ENCODE results near the gene SDHAF2. TPM values are rescaled to one million over a fixed set of nuclear protein-coding genes. Genes with fewer than 3 reads are reported as not detected.

SDHAF2 gene
- total and polyA plus RNA-seq, 2 experiments from 2014 or later = 19.5 to 59.5 TPM

DNA sequence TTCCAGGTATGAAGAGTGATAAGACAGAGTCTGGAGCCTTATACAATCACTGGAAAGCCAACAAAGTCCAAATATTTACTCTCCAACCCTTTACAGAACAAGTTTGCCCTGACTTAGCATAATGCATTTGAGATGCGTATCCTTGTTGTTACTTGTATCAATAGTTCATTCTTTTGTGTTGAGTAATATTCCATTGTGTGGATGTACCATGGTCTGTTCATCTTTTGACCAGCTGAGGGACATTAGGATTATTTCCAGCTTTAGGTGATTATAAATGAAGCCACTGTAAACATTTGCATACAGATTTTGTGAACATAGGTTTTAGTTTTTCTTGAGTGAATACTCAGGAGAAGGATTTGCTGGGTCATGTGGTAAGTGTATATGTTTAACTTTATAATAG, 9.7 kb downstream of the SDHAF2 start:
- peaks cover under 1% of the 10 kb centered on the region; the same call in 1 of the 2 replicates for H3K4me1 ChIP-seq (ENCODE audit: insufficient read depth)
- in situ Hi-C loops (cut with MboI) = loop anchor here (5.0 kb wide), 1 partner anchor 47 kb away; the partner anchor contains the start of gene TMEM216
- 96 to 100% methylated on average over 1 of the region's 1 CpG for WGBS, 2 experiments (ENCODE audit: low coverage in 1 of 2, low lambda C conversion rate in 2 of 2, missing lambda C conversion rate in 2 of 2)
- no peaks in the 10 kb centered on the region for H3K27me3 ChIP-seq (replicated peaks; ENCODE audit: insufficient read depth)
- no peak overlapping the region for H3K4me2 ChIP-seq (ENCODE audit: unreplicated experiment)
- H3K36me3 ChIP-seq (ENCODE audit: low read depth) = peaks cover 38% of the 10 kb centered on the region
- H3K79me2 ChIP-seq (ENCODE audit: insufficient read depth) = peaks cover 98% of the 10 kb centered on the region
- H3K9me3 ChIP-seq (ENCODE audit: low read depth) = no peaks in the 10 kb centered on the region
- TF ChIP-seq EZH2 (IDR thresholded peaks at IDR 0.05; ENCODE audit: insufficient read depth, poor library complexity, severe bottlenecking) (no peak), EZH2phosphoT487 (IDR thresholded peaks at IDR 0.05; ENCODE audit: insufficient read depth, low read depth) (no peak)
- no peak overlapping the region for H3K9ac ChIP-seq
- H3K27ac ChIP-seq = no peak overlapping the region
- H3K4me3 ChIP-seq = no peak overlapping the region
- peaks cover 9% of the 10 kb centered on the region; the same call in 1 of the 2 replicates for H4K20me1 ChIP-seq (ENCODE audit: insufficient read depth)
- no peak for DNase-seq
- no peaks in the 10 kb centered on the region for H3K9me2 ChIP-seq (ENCODE audit: insufficient read depth)
- no peak overlapping the region for H2AFZ ChIP-seq
- H3F3A ChIP-seq (ENCODE audit: insufficient read depth) = peaks cover 12% of the 10 kb centered on the region

DNA sequence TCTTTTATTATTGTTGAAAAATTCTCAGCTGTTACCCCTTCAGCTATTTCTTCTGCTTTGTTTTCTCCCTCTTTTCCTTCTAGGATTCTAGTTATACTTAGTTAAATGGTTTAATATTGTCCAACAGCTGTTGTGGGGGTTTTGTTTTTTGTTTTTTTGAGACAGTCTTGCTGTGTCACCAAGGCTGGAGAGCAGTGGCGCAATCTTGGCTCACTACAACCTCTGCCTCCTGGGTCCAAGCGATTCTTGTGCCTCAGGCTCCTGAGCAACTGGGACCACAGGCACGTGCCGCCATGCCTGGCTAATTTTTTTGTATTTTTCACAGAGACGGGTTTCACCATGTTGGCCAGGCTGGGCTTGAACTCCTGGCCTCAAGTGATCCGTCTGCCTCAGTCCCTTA, 12.7 kb downstream of the SDHAF2 start:
- in situ Hi-C loops (cut with MboI) = loop anchor here (5.0 kb wide), 1 partner anchor 50 kb away; the partner anchor contains the start of gene TMEM216

DNA sequence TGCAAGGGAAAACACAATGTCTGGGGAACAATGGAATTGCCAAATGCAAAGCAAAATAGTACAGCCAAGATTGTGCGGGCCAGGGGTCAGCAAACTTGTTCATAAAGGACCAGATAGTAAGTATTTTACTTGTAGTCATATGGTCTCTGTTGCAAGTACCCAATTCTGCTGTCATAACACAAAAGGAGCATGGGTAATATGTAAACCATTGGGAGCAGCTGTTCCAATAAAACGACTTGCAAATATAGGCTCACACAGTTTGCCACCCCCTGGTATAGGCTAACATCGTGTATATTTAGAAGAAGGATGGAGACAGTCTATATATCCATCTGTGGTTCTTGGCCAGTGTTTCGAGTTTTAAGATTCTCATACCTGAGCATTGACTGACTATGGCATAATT, 15.6 kb downstream of the SDHAF2 start:
- Histone ChIP-seq H3K4me1 (ENCODE audit: insufficient read depth) (peaks cover 18% of the 10 kb centered on the region), H4K20me1 (ENCODE audit: insufficient read depth) (no peaks in the 10 kb centered on the region), H3K9me2 (ENCODE audit: insufficient read depth) (no peaks in the 10 kb centered on the region), H3K79me2 (ENCODE audit: insufficient read depth) (peaks cover 59% of the 10 kb centered on the region), H3K27me3 (replicated peaks; ENCODE audit: insufficient read depth) (no peaks in the 10 kb centered on the region), H3F3A (ENCODE audit: insufficient read depth) (peaks cover 28% of the 10 kb centered on the region), H3K9ac (peak overlapping the region; percentile 29), H3K9me3 (ENCODE audit: low read depth) (no peaks in the 10 kb centered on the region), H3K36me3 (ENCODE audit: low read depth) (peaks cover 22% of the 10 kb centered on the region; the same call in 1 of the 2 replicates), H3K27ac (peak overlapping the region; percentile 65), H3K4me2 (ENCODE audit: unreplicated experiment) (peak overlapping the region; percentile 47), H2AFZ (no peak overlapping the region), H3K4me3 (no peak overlapping the region)
- in situ Hi-C loops (cut with MboI) = no loop called here
- no peak for DNase-seq
- WGBS, 2 experiments (ENCODE audit: low coverage in 1 of 2, low lambda C conversion rate in 2 of 2, missing lambda C conversion rate in 2 of 2) = 47 to 50% methylated on average over 4 of the region's 4 CpGs
- no peak for TF ChIP-seq EZH2 (IDR thresholded peaks at IDR 0.05; ENCODE audit: insufficient read depth, poor library complexity, severe bottlenecking)

More for the DNA sequence above, 12.7 kb downstream of the SDHAF2 start:
- H4K20me1 ChIP-seq (ENCODE audit: insufficient read depth) = no peaks in the 10 kb centered on the region
- H3K27ac ChIP-seq = no peak overlapping the region
- H3K4me3 ChIP-seq = no peak overlapping the region
- H3K27me3 ChIP-seq (replicated peaks; ENCODE audit: insufficient read depth) = no peaks in the 10 kb centered on the region
- TF ChIP-seq EZH2 (IDR thresholded peaks at IDR 0.05; ENCODE audit: insufficient read depth, poor library complexity, severe bottlenecking) (no peak), EZH2phosphoT487 (IDR thresholded peaks at IDR 0.05; ENCODE audit: insufficient read depth, low read depth) (no peak)
- no peak overlapping the region for H3K9ac ChIP-seq
- H3K4me1 ChIP-seq (ENCODE audit: insufficient read depth) = peaks cover 18% of the 10 kb centered on the region
- peaks cover 86% of the 10 kb centered on the region for H3K79me2 ChIP-seq (ENCODE audit: insufficient read depth)
- peaks cover 40% of the 10 kb centered on the region for H3K36me3 ChIP-seq (ENCODE audit: low read depth)
- no peaks in the 10 kb centered on the region for H3K9me3 ChIP-seq (ENCODE audit: low read depth)
- H3K4me2 ChIP-seq (ENCODE audit: unreplicated experiment) = no peak overlapping the region
- DNase-seq = no peak
- H2AFZ ChIP-seq = no peak overlapping the region
- WGBS, 2 experiments (ENCODE audit: low coverage in 1 of 2, low lambda C conversion rate in 2 of 2, missing lambda C conversion rate in 2 of 2) = 90 to 92% methylated on average over 6 of the region's 6 CpGs
- H3F3A ChIP-seq (ENCODE audit: insufficient read depth) = peaks cover 28% of the 10 kb centered on the region
- H3K9me2 ChIP-seq (ENCODE audit: insufficient read depth) = no peaks in the 10 kb centered on the region

DNA sequence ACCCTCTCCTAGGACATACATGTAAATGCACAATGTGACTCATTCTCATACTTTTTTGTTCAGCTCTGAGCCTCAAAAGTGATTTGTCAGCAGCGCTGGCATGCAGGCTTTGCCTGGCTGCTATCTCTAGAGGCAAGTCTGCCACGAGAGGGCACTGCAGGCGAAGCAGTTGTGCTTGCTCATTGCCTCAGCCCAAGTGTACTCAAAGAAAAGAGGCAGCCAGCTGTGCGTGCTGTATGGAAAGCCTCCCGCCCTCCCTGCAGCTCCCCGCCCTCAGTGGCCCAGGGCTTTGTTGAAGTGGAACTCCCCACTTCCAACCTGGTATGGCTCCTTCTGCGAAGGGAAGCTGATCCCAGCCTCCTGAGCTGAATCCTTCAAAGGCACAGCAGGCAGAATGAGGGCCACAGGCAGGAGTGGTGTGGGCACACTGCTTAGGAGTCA, 16.3 kb downstream of the SDHAF2 start:
- Histone ChIP-seq H4K20me1 (ENCODE audit: insufficient read depth) (no peaks in the 10 kb centered on the region), H3K79me2 (ENCODE audit: insufficient read depth) (peaks cover 51% of the 10 kb centered on the region), H3K27ac (peak overlapping the region; percentile 65), H3K9me2 (ENCODE audit: insufficient read depth) (no peaks in the 10 kb centered on the region), H3K4me2 (ENCODE audit: unreplicated experiment) (no peak overlapping the region), H3K9ac (peak overlapping the region; percentile 48), H2AFZ (no peak overlapping the region), H3F3A (ENCODE audit: insufficient read depth) (peaks cover 28% of the 10 kb centered on the region), H3K4me3 (no peak overlapping the region), H3K27me3 (replicated peaks; ENCODE audit: insufficient read depth) (no peaks in the 10 kb centered on the region), H3K36me3 (ENCODE audit: low read depth) (peaks cover 22% of the 10 kb centered on the region; the same call in 1 of the 2 replicates), H3K4me1 (ENCODE audit: insufficient read depth) (peaks cover 18% of the 10 kb centered on the region), H3K9me3 (ENCODE audit: low read depth) (no peaks in the 10 kb centered on the region)
- peak; percentile 99 for DNase-seq
- in situ Hi-C loops (cut with MboI) = no loop called here
- TF ChIP-seq EZH2 (IDR thresholded peaks at IDR 0.05; ENCODE audit: insufficient read depth, poor library complexity, severe bottlenecking) (no peak), EZH2phosphoT487 (IDR thresholded peaks at IDR 0.05; ENCODE audit: insufficient read depth, low read depth) (no peak)
- WGBS, 2 experiments (ENCODE audit: low coverage in 1 of 2, low lambda C conversion rate in 2 of 2, missing lambda C conversion rate in 2 of 2) = 0 to 1% methylated on average over 4 to 7 of the region's 7 CpGs
